HS-27A (cell line): Measurements from ENCODE around the gene KIAA1217.

ENCODE experiments used
- DNase-seq: peaks from one replicate; pipeline ENCODE4 v3.0.0-alpha.2; 2012; ENCODE audit warnings: low read depth, missing footprints

KIAA1217 gene

GRCh38 chr10:24209946-24210491 is 1.1 kb downstream of the KIAA1217 start:
- DNase-seq, result no peak

- DNase-seq, result no peak
These were observed 1.6 kb downstream of the KIAA1217 start for GRCh38 chr10:24210501-24210900.

- DNase-seq, result no peak
These were observed 4.3 kb downstream of the KIAA1217 start for GRCh38 chr10:24213266-24213665.

- DNase-seq, result no peak
These were observed 4.9 kb downstream of the KIAA1217 start for GRCh38 chr10:24213881-24214280.

- DNase-seq, result no peak
These were observed 5.8 kb downstream of the KIAA1217 start for GRCh38 chr10:24214762-24215161.

GRCh38 chr10:24215196-24215595 is 6.3 kb downstream of the KIAA1217 start:
- DNase-seq, result no peak

- DNase-seq, result no peak
These were observed 6.7 kb downstream of the KIAA1217 start for GRCh38 chr10:24215603-24216002.

GRCh38 chr10:24219963-24220362 is 11.0 kb downstream of the KIAA1217 start:
- DNase-seq, result no peak

- no peak for DNase-seq
These were observed 14.4 kb downstream of the KIAA1217 start for GRCh38 chr10:24223341-24223740.

- DNase-seq, result no peak
These were observed 15.0 kb downstream of the KIAA1217 start for GRCh38 chr10:24223953-24224352.

- DNase-seq, result no peak
These were observed 19.7 kb downstream of the KIAA1217 start for GRCh38 chr10:24228642-24229041.

GRCh38 chr10:24229909-24230308 is 21.0 kb downstream of the KIAA1217 start:
- no peak for DNase-seq

GRCh38 chr10:24231200-24231599 is 22.3 kb downstream of the KIAA1217 start:
- no peak for DNase-seq

- no peak for DNase-seq
These were observed 25.8 kb downstream of the KIAA1217 start for GRCh38 chr10:24234784-24235183.

GRCh38 chr10:24235471-24235870 is 26.5 kb downstream of the KIAA1217 start:
- no peak for DNase-seq

GRCh38 chr10:24237801-24238395 is 29.0 kb downstream of the KIAA1217 start:
- no peak for DNase-seq

GRCh38 chr10:24238519-24239247 is 29.7 kb downstream of the KIAA1217 start:
- DNase-seq, result no peak

GRCh38 chr10:24239289-24240040 is 30.5 kb downstream of the KIAA1217 start:
- DNase-seq, result no peak

- DNase-seq, result no peak
These were observed 31.3 kb downstream of the KIAA1217 start for GRCh38 chr10:24240041-24240751.

- no peak for DNase-seq
These were observed 32.6 kb downstream of the KIAA1217 start for GRCh38 chr10:24241536-24242040.

- no peak for DNase-seq
These were observed 33.6 kb downstream of the KIAA1217 start for GRCh38 chr10:24242562-24242961.

- no peak for DNase-seq
These were observed 37.4 kb downstream of the KIAA1217 start for GRCh38 chr10:24246365-24246764.
